Measurements from ENCODE around the gene SNX2.
"Not testable (repeated sequence)": the region's sequence is repeated elsewhere in the genome, so short reads cannot be mapped to it uniquely, and the experiment has no call there.

DNA sequence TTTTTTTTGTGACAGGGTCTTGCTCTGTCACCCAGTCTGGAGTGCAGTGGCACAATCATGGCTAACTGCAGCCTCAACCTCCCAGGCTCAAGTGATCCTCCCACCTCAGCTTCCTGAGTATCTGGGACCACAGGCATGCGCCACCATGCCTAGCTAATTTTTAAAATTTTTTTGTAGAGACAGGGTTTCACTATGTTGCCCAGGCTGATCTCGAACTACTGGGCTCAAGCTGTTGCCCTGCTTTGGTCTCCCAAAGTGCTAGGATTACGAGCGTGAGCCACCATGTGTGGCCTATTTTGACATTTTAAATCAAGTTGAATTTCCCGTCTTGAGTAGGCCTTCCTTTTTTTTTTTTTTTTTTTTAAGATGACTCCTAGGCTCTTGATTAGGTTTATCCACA lies 13.0 kb upstream of the SNX2 start:
- TF ChIP-seq CTCF (IDR thresholded peaks at IDR 0.05); ZFX (IDR thresholded peaks at IDR 0.05; ENCODE audit: borderline replicate concordance): not testable (repeated sequence)
